Heart right ventricle (tissue), 16 donors: ENCODE results near the gene THSD4. TPM values are rescaled to one million over a fixed set of nuclear protein-coding genes. Genes with fewer than 3 reads are reported as not detected.

Source experiments
- ATAC-seq, 8 donors: fragments of 200-7000 bp; cut with Tn5 transposase; one replicate each; pipeline ENCODE4 v1.9.1; 2020; ENCODE audit warnings: mild to moderate bottlenecking in 8 of 8, moderate library complexity in 8 of 8, moderate number of reproducible peaks in 1 of 8
- DNase-seq, 2 donors: peaks; one replicate each; pipeline ENCODE4 v3.0.0-alpha.2; 2020
- H3K27ac ChIP-seq, 10 donors: fragments of 200-600 bp; sonication (generic) in 2 of 10; one replicate each; pipeline versions ENCODE4 v1.5.0 to v1.8.0; 2020 to 2022; ENCODE audit warnings: mild to moderate bottlenecking in 3 of 10
- H3K27me3 ChIP-seq, 7 donors: fragments of 200-600 bp; one replicate each; pipeline ENCODE4 v1.8.0; 2021 to 2022; ENCODE audit warnings: mild to moderate bottlenecking in 2 of 7
- H3K36me3 ChIP-seq, 9 donors: fragments of 200-600 bp; sonication (generic) in 1 of 9; one replicate each; pipeline versions ENCODE4 v1.5.0 to v1.8.0; 2020 to 2022; ENCODE audit warnings: mild to moderate bottlenecking in 2 of 9
- H3K4me1 ChIP-seq, 9 donors: fragments of 200-600 bp; sonication (generic) in 1 of 9; one replicate each; pipeline versions ENCODE4 v1.5.0 to v1.8.0; 2020 to 2022; ENCODE audit warnings: mild to moderate bottlenecking in 4 of 9
- H3K4me3 ChIP-seq, 10 donors: fragments of 200-600 bp; sonication (generic) in 2 of 10; one replicate each; pipeline versions ENCODE4 v1.5.0 to v1.8.0; 2020 to 2022; ENCODE audit warnings: mild to moderate bottlenecking in 7 of 10, moderate library complexity in 2 of 10
- H3K9me3 ChIP-seq, 11 donors: fragments of 200-600 bp in 10 of 11; sonication (generic) in 2 of 11; one replicate each; pipeline versions ENCODE4 v1.5.0 to v1.8.0; 2013 to 2022; ENCODE audit warnings: mild to moderate bottlenecking in 2 of 11, control low read depth in 1 of 11, moderate library complexity in 1 of 11
- CTCF ChIP-seq, 9 donors: fragments of 200-600 bp; sonication (generic) in 2 of 9; IDR thresholded peaks; one replicate each; pipeline versions ENCODE4 v1.5.0 to v1.8.0; 2021 to 2022; ENCODE audit warnings: antibody characterized with exemption in 9 of 9, mild to moderate bottlenecking in 5 of 9, moderate library complexity in 1 of 9
- WGBS, 2 donors: extraction: QIAGEN DNeasy Blood & Tissue Kit; methylation state at CpG; one replicate each; pipeline ENCODE4 v1.1.7; 2013; ENCODE audit warnings: inconsistent platforms in 1 of 2; 5-methylcytosine and 5-hydroxymethylcytosine counted together
- intact Hi-C, 10 donors: fragments of 100-400 bp; cut with DNase I; formaldehyde crosslinking; loops; one replicate each; pipeline versions ENCODE4 v1.11.1 to v1.14.2; 2022
- polyA plus RNA-seq, 2 donors: library from polyadenylated mRNA; stranded (reverse); fragments of 200-250 nt; gene quantifications; one replicate each; pipeline ENCODE4 v1.2.3, GENCODE V29; 2013
- total RNA-seq, 10 donors: library from RNA; stranded (reverse); fragmentation: NEBNext Ultra II Directional in 3 of 10; extraction: Animal tissue kit (Norgen Biotek cat#: 25700) in 3 of 10; gene quantifications; one replicate each; pipeline versions ENCODE4 v1.2.1 to v1.2.4, GENCODE V29; 2021 to 2023
- donor health status: Arrhythmogenic right ventricular cardiomyopathy.
- donor health status: ischemic (EF 13 %, LVEDD 7.1; RV severe dilation, severe dysfunction).
- donor health status: healthy with polysubstance abuse.
- donor health status: DM: no; HTN: yes; CAD: no.
- donor health status: DM: no; HTN: no; CAD: no.
- donor health status: ischemic (EF 25% LVEDD 6.9; RV normal size, moderate dysfunction).
- donor health status: ischemic (EF 25% LVEDD 5.7; RV mildly dilated, moderate dysfunction).
- donor health status: healthy.
- donor health status: DM: yes; HTN: yes; CAD: no.
- donor health status: Ischemic cardiomyopathy.
- donor health status: ischemic (EF 35%, LVEDD 5.7; RV mildly dilated, moderate dysfunction).
- donor health status: nonischemic (EF 11% LVEDD 7.7; RV severe dilation, severe dysfunction).
- donor health status: DM: yes; HTN: yes; CAD: no.
- donor health status: PGD.
- donor health status: ischemic (EF 29% LVEDD 5.4; RV normal size, mild dysfunction).
- donor health status: nonischemic (EF 23%, LVEDD 6.1; RV moderate dilation, normal function).

THSD4 gene
- total and polyA plus RNA-seq, 12 donors, result 20.8 to 212 (median 139) TPM

- ATAC-seq (no peak), DNase-seq (no peak)
- H3K9me3 ChIP-seq, result no peaks in the 10 kb centered on the region
- intact Hi-C loops, result loop anchor here in 1 of 10 donors (10.0 kb wide), 1 partner anchor 56 kb away; no protein-coding TSS in a partner anchor
- no peak overlapping the region for H3K4me3 ChIP-seq
- H3K27me3 ChIP-seq, result no peaks in the 10 kb centered on the region
- WGBS, 2 donors, result 47 to 50% methylated on average over 3 of the region's 3 CpGs
- no peak for TF ChIP-seq CTCF (IDR thresholded peaks at IDR 0.05)
- no peaks in the 10 kb centered on the region for H3K36me3 ChIP-seq
- H3K27ac ChIP-seq, result peak overlapping the region in 3 of 10 donors; percentile 2 to 58 (median 26)
- peaks cover 0 to 34% (median 6%) of the 10 kb centered on the region in 9 donors for H3K4me1 ChIP-seq
These were observed 65.9 kb downstream of the THSD4 start for GRCh38 chr15:71180986-71181853.

- no peak for DNase-seq
- intact Hi-C loops, result loop anchor here in 1 of 10 donors (10.0 kb wide), 1 partner anchor 58 kb away; no protein-coding TSS in a partner anchor
- TF ChIP-seq CTCF (IDR thresholded peaks at IDR 0.05), result no peak
- H3K4me3 ChIP-seq, result no peak overlapping the region
- H3K27ac ChIP-seq, result no peak overlapping the region
- peaks cover 0 to 46% (median 14%) of the 10 kb centered on the region in 9 donors for H3K4me1 ChIP-seq
- H3K27me3 ChIP-seq, result no peaks in the 10 kb centered on the region
- H3K9me3 ChIP-seq, result no peaks in the 10 kb centered on the region
- ATAC-seq, result no peak
- H3K36me3 ChIP-seq, result no peaks in the 10 kb centered on the region
These were observed 67.3 kb downstream of the THSD4 start for GRCh38 chr15:71182522-71182921.

- Histone ChIP-seq H3K27me3 (no peaks in the 10 kb centered on the region), H3K4me3 (no peak overlapping the region), H3K9me3 (no peaks in the 10 kb centered on the region), H3K36me3 (no peaks in the 10 kb centered on the region), H3K27ac (peak overlapping the region in 1 of 10 donors; percentile 41), H3K4me1 (peaks cover 0 to 49% (median 14%) of the 10 kb centered on the region in 9 donors)
- TF ChIP-seq CTCF (IDR thresholded peaks at IDR 0.05), result no peak
- 91 to 94% methylated on average over 9 of the region's 9 CpGs for WGBS, 2 donors
- intact Hi-C loops, result loop anchor here in 1 of 10 donors (10.0 kb wide), 1 partner anchor 58 kb away; no protein-coding TSS in a partner anchor
- ATAC-seq (no peak), DNase-seq (no peak)
These were observed 67.8 kb downstream of the THSD4 start for GRCh38 chr15:71183063-71183462.

- TF ChIP-seq CTCF (IDR thresholded peaks at IDR 0.05), result no peak
- Histone ChIP-seq H3K27me3 (no peaks in the 10 kb centered on the region), H3K36me3 (peaks cover 0 to 8% (median 0%) of the 10 kb centered on the region in 9 donors), H3K27ac (peak overlapping the region in 9 of 10 donors; percentile 42 to 82 (median 72)), H3K9me3 (no peaks in the 10 kb centered on the region), H3K4me3 (no peak overlapping the region), H3K4me1 (peaks cover 0 to 53% (median 14%) of the 10 kb centered on the region in 9 donors)
- intact Hi-C loops, result loop anchor here in 2 of 10 donors (5.0 to 10.0 kb wide), 2 partner anchors 61 to 68 kb away; partner anchors contain the start of gene THSD4 (in 1 of the 2)
- 44 to 54% methylated on average over 5 of the region's 5 CpGs for WGBS, 2 donors
- DNase-seq (no peak), ATAC-seq (peak in 5 of 8 donors; percentile 23 to 63 (median 48))
These were observed 70.4 kb downstream of the THSD4 start for GRCh38 chr15:71185706-71186105.
